Measurements from ENCODE around the gene CCDC171. TPM values are rescaled to one million over a fixed set of nuclear protein-coding genes. Genes with fewer than 3 reads are reported as not detected.

CCDC171 gene
- total RNA-seq, 2 experiments from 2014 or later: 10.4 to 18.2 TPM

- no peak overlapping the region for H3K4me3 ChIP-seq (ENCODE audit: low read depth, low read length, poor library complexity, severe bottlenecking)
Observed at GRCh38 chr9:15576350-15577050, 23.7 kb downstream of the CCDC171 start.

GRCh38 chr9:15578714-15579113 lies 25.9 kb downstream of the CCDC171 start:
- POLR2A ChIA-PET: interaction anchor here (0.6 to 1.2 kb wide), 3 partner anchors 12 to 891 kb away, joined by 3 to 5 read pairs (median 3); no protein-coding TSS in a partner anchor
- intact Hi-C loops (cut with micrococcal nuclease; ENCODE audit: unreplicated experiment): no loop called here
- H2AFZ ChIP-seq (ENCODE audit: low read length): no peak overlapping the region
- H3K36me3 ChIP-seq (ENCODE audit: insufficient read depth, low read length): peaks cover 14% of the 10 kb centered on the region
- no peaks in the 10 kb centered on the region for H3K79me2 ChIP-seq (ENCODE audit: insufficient read depth, low read depth, low read length)
- no peaks in the 10 kb centered on the region for H3K9me2 ChIP-seq (ENCODE audit: insufficient read depth, low read length)
- no peak for TF ChIP-seq CTCF (conservative IDR thresholded peaks at IDR 0.05; ENCODE audit: low read length)
- TF ChIP-seq EZH2phosphoT487 (IDR thresholded peaks at IDR 0.05; ENCODE audit: borderline replicate concordance, low read depth, low read length): no peak
- BruUV-seq (replicated peaks): no TSS peak
- no peak for DNase-seq (ENCODE audit: low spot score)
- H3K4me2 ChIP-seq (ENCODE audit: low read length): no peak overlapping the region
- CTCF ChIA-PET (ENCODE audit: unreplicated experiment): no interaction called here
- H4K20me1 ChIP-seq (ENCODE audit: insufficient read depth, low read length): no peaks in the 10 kb centered on the region
- no peaks in the 10 kb centered on the region for H3K9me3 ChIP-seq (ENCODE audit: low read length)
- no peak overlapping the region for H3K4me3 ChIP-seq (ENCODE audit: low read depth, low read length, poor library complexity, severe bottlenecking)
- H3K27ac ChIP-seq (ENCODE audit: low read depth, low read length, poor library complexity, severe bottlenecking): no peak overlapping the region
- H3K4me1 ChIP-seq (ENCODE audit: insufficient read depth, low read length, poor library complexity, severe bottlenecking): no peaks in the 10 kb centered on the region

More at GRCh38 chr9:15576350-15577050, 23.7 kb downstream of the CCDC171 start:
- ChIA-PET CTCF (ENCODE audit: unreplicated experiment) (no interaction called here), POLR2A (interaction anchor here (0.6 kb wide), 1 partner anchor 11 kb away, joined by 3 read pairs; no protein-coding TSS in a partner anchor)
- H3K79me2 ChIP-seq (ENCODE audit: insufficient read depth, low read depth, low read length): no peaks in the 10 kb centered on the region
- no peak for TF ChIP-seq CTCF (conservative IDR thresholded peaks at IDR 0.05; ENCODE audit: low read length)
- no peak for TF ChIP-seq EZH2phosphoT487 (IDR thresholded peaks at IDR 0.05; ENCODE audit: borderline replicate concordance, low read depth, low read length)
- no peaks in the 10 kb centered on the region for H3K9me2 ChIP-seq (ENCODE audit: insufficient read depth, low read length)
- no peak overlapping the region for H3K27ac ChIP-seq (ENCODE audit: low read depth, low read length, poor library complexity, severe bottlenecking)
- H2AFZ ChIP-seq (ENCODE audit: low read length): no peak overlapping the region
- H3K36me3 ChIP-seq (ENCODE audit: insufficient read depth, low read length): peaks cover 19% of the 10 kb centered on the region
- no peak overlapping the region for H3K4me2 ChIP-seq (ENCODE audit: low read length)
- DNase-seq (ENCODE audit: low spot score): no peak
- intact Hi-C loops (cut with micrococcal nuclease; ENCODE audit: unreplicated experiment): no loop called here
- BruUV-seq (replicated peaks): no TSS peak
- H3K4me1 ChIP-seq (ENCODE audit: insufficient read depth, low read length, poor library complexity, severe bottlenecking): no peaks in the 10 kb centered on the region
- no peaks in the 10 kb centered on the region for H3K9me3 ChIP-seq (ENCODE audit: low read length)
- no peaks in the 10 kb centered on the region for H4K20me1 ChIP-seq (ENCODE audit: insufficient read depth, low read length)

- BruUV-seq (replicated peaks): no TSS peak
- Histone ChIP-seq H3K4me3 (ENCODE audit: low read depth, low read length, poor library complexity, severe bottlenecking) (no peak overlapping the region), H3K4me1 (ENCODE audit: insufficient read depth, low read length, poor library complexity, severe bottlenecking) (no peaks in the 10 kb centered on the region), H3K9me2 (ENCODE audit: insufficient read depth, low read length) (no peaks in the 10 kb centered on the region), H3K27ac (ENCODE audit: low read depth, low read length, poor library complexity, severe bottlenecking) (no peak overlapping the region), H4K20me1 (ENCODE audit: insufficient read depth, low read length) (no peaks in the 10 kb centered on the region), H3K36me3 (ENCODE audit: insufficient read depth, low read length) (peaks cover 7% of the 10 kb centered on the region), H2AFZ (ENCODE audit: low read length) (no peak overlapping the region), H3K4me2 (ENCODE audit: low read length) (no peak overlapping the region), H3K79me2 (ENCODE audit: insufficient read depth, low read depth, low read length) (no peaks in the 10 kb centered on the region), H3K9me3 (ENCODE audit: low read length) (no peaks in the 10 kb centered on the region)
- TF ChIP-seq EZH2phosphoT487 (IDR thresholded peaks at IDR 0.05; ENCODE audit: borderline replicate concordance, low read depth, low read length) (no peak), CTCF (conservative IDR thresholded peaks at IDR 0.05; ENCODE audit: low read length) (no peak)
- ChIA-PET CTCF (ENCODE audit: unreplicated experiment) (no interaction called here), POLR2A (no interaction called here)
- DNase-seq (ENCODE audit: low spot score): no peak
- intact Hi-C loops (cut with micrococcal nuclease; ENCODE audit: unreplicated experiment): no loop called here
Observed at GRCh38 chr9:15584379-15584778, 31.5 kb downstream of the CCDC171 start.
